NB4 (cell line): ENCODE measurements around the gene COL4A2.

Experiments
- DNase-seq: peaks from one replicate; pipeline ENCODE4 v3.0.0; 2010; ENCODE audit warnings: low read depth
- H3K4me3 ChIP-seq: one replicate; pipeline ENCODE4 v1.5.1; 2011; ENCODE audit warnings: mild to moderate bottlenecking, low read depth, low read length, moderate library complexity
- CTCF ChIP-seq: IDR thresholded peaks from one replicate; pipeline ENCODE4 v1.5.1; 2012; ENCODE audit warnings: low read depth, low read length
- MAX ChIP-seq: IDR thresholded peaks from 2 replicates; pipeline ENCODE4 v1.6.1; 2011; ENCODE audit warnings: low read depth, low read length
- MYC ChIP-seq: IDR thresholded peaks from 2 replicates; pipeline ENCODE4 v1.6.1; 2011; ENCODE audit warnings: low read depth, low read length
- POLR2A ChIP-seq: IDR thresholded peaks from 2 replicates; pipeline ENCODE4 v1.6.1; 2011; ENCODE audit warnings: mild to moderate bottlenecking; ENCODE audit not compliant: insufficient read length; ENCODE audit errors: extremely low read depth

The COL4A2 gene

GRCh38 chr13:110269509-110270185 is 37.4 kb upstream of the COL4A2 start:
- DNase-seq = no peak
- no peak overlapping the region for H3K4me3 ChIP-seq
- TF ChIP-seq POLR2A (no peak), MYC (no peak), CTCF (no peak), MAX (no peak)

- H3K4me3 ChIP-seq = no peak overlapping the region
- no peak for TF ChIP-seq MYC
- no peak for TF ChIP-seq POLR2A
- TF ChIP-seq MAX = no peak
- no peak for TF ChIP-seq CTCF
- no peak for DNase-seq
These were observed 36.6 kb upstream of the COL4A2 start for GRCh38 chr13:110270507-110270906.

- no peak overlapping the region for H3K4me3 ChIP-seq
- TF ChIP-seq MAX = no peak
- TF ChIP-seq POLR2A = no peak
- TF ChIP-seq CTCF = no peak
- TF ChIP-seq MYC = no peak
- no peak for DNase-seq
These were observed 35.8 kb upstream of the COL4A2 start for GRCh38 chr13:110271313-110271712.

- TF ChIP-seq MAX (no peak), CTCF (no peak), MYC (no peak), POLR2A (no peak)
- DNase-seq = no peak
- no peak overlapping the region for H3K4me3 ChIP-seq
These were observed 34.9 kb upstream of the COL4A2 start for GRCh38 chr13:110272227-110272626.

GRCh38 chr13:110272651-110273050 is 34.4 kb upstream of the COL4A2 start:
- TF ChIP-seq POLR2A (no peak), MAX (no peak), CTCF (no peak), MYC (no peak)
- no peak overlapping the region for H3K4me3 ChIP-seq
- no peak for DNase-seq

GRCh38 chr13:110273254-110273653 is 33.8 kb upstream of the COL4A2 start:
- no peak for DNase-seq
- no peak overlapping the region for H3K4me3 ChIP-seq
- TF ChIP-seq MYC (no peak), CTCF (no peak), POLR2A (no peak), MAX (no peak)
